Measurements from ENCODE around the gene CBL. TPM values are rescaled to one million over a fixed set of nuclear protein-coding genes. Genes with fewer than 3 reads are reported as not detected.
A peak's percentile ranks its signal among the peaks of the same experiment; 100 is the strongest.

Gene CBL
- total RNA-seq, 1 experiment from 2014 or later: 12.0 TPM

- no peak for DNase-seq (ENCODE audit: low read depth)
Observed at GRCh38 chr11:119344291-119345010, 138.3 kb downstream of the CBL start.

GRCh38 chr11:119345685-119346084, 139.5 kb downstream of the CBL start:
- no peak for DNase-seq (ENCODE audit: low read depth)

GRCh38 chr11:119346605-119347004, 140.5 kb downstream of the CBL start, which contains the start of gene MFRP:
MFRP (minus strand) TSS chr11:119346705; CDS start chr11:119346513, 192 bp downstream.
- DNase-seq (ENCODE audit: low read depth): no peak

- no peak for DNase-seq (ENCODE audit: low read depth)
Observed at GRCh38 chr11:119347242-119347641, 141.1 kb downstream of the CBL start.

- no peak for DNase-seq (ENCODE audit: low read depth)
Observed at GRCh38 chr11:119347940-119348605, 141.9 kb downstream of the CBL start.

- no peak for DNase-seq (ENCODE audit: low read depth)
Observed at GRCh38 chr11:119350302-119350701, 144.2 kb downstream of the CBL start.

- DNase-seq (ENCODE audit: low read depth): no peak
Observed at GRCh38 chr11:119351232-119351631, 145.1 kb downstream of the CBL start.

- DNase-seq (ENCODE audit: low read depth): peak; percentile 39
Observed at GRCh38 chr11:119352857-119353260, 146.7 kb downstream of the CBL start.

GRCh38 chr11:119355091-119355843, 149.1 kb downstream of the CBL start:
- no peak for DNase-seq (ENCODE audit: low read depth)

- DNase-seq (ENCODE audit: low read depth): no peak
Observed at GRCh38 chr11:119356349-119357031, 150.4 kb downstream of the CBL start.

GRCh38 chr11:119357074-119357473, 150.9 kb downstream of the CBL start:
- DNase-seq (ENCODE audit: low read depth): no peak

Small RNA genes within 50 kb of the gene (small RNA-seq; reads per million reads assigned to genes)
- not detected for gene RF01225
- gene RNU6-262P: not detected

Other genes starting within 250 kb of the CBL start
- not detected in 2 replicates for gene FOXR1, start 234.6 kb upstream of the CBL start, total RNA-seq (2014; rRNA removed; shearing (Covaris generic))
- gene CENATAC, start 208.2 kb upstream of the CBL start, total RNA-seq (2014; rRNA removed; shearing (Covaris generic)): 12.4 and 14.1 TPM in 2 replicates
- 778 and 1,119 TPM in 2 replicates for gene RPS25, start 188.0 kb upstream of the CBL start, total RNA-seq (2014; rRNA removed; shearing (Covaris generic))
- 154 and 181 TPM in 2 replicates for gene TRAPPC4, start 187.6 kb upstream of the CBL start, total RNA-seq (2014; rRNA removed; shearing (Covaris generic))
- 26.6 and 32.1 TPM in 2 replicates for gene SLC37A4, start 175.5 kb upstream of the CBL start, total RNA-seq (2014; rRNA removed; shearing (Covaris generic))
- 123 and 139 TPM in 2 replicates for gene HYOU1, start 149.1 kb upstream of the CBL start, total RNA-seq (2014; rRNA removed; shearing (Covaris generic))
- 24.9 and 29.0 TPM in 2 replicates for gene VPS11, start 138.5 kb upstream of the CBL start, total RNA-seq (2014; rRNA removed; shearing (Covaris generic))
- 6.1 and 9.3 TPM in 2 replicates for gene HMBS, start 121.5 kb upstream of the CBL start, total RNA-seq (2014; rRNA removed; shearing (Covaris generic))
- gene DPAGT1, start 104.5 kb upstream of the CBL start, total RNA-seq (2014; rRNA removed; shearing (Covaris generic)): 35.0 and 46.0 TPM in 2 replicates
- gene C2CD2L, start 99.0 kb upstream of the CBL start, total RNA-seq (2014; rRNA removed; shearing (Covaris generic)): 17.2 and 17.8 TPM in 2 replicates
- gene HINFP, start 84.8 kb upstream of the CBL start, total RNA-seq (2014; rRNA removed; shearing (Covaris generic)): 17.9 and 18.2 TPM in 2 replicates
- gene ABCG4, start 57.3 kb upstream of the CBL start, total RNA-seq (2014; rRNA removed; shearing (Covaris generic)): not detected in 2 replicates
- gene NLRX1, start 37.6 kb upstream of the CBL start, total RNA-seq (2014; rRNA removed; shearing (Covaris generic)): 11.0 and 11.3 TPM in 2 replicates
- gene NHERF4, start 20.9 kb upstream of the CBL start, total RNA-seq (2014; rRNA removed; shearing (Covaris generic)): not detected in 2 replicates
- gene MCAM, start 110.8 kb downstream of the CBL start, total RNA-seq (2014; rRNA removed; shearing (Covaris generic)): 365 and 377 TPM in 2 replicates
- gene RNF26, start 128.2 kb downstream of the CBL start, total RNA-seq (2014; rRNA removed; shearing (Covaris generic)): 7.6 and 12.1 TPM in 2 replicates
- gene C1QTNF5, start 134.5 kb downstream of the CBL start, total RNA-seq (2014; rRNA removed; shearing (Covaris generic)): 0.96 and 1.8 TPM in 2 replicates
- not detected in 2 replicates for gene MFRP, start 140.4 kb downstream of the CBL start, total RNA-seq (2014; rRNA removed; shearing (Covaris generic))
- 0.20 and 1.0 TPM in 2 replicates for gene USP2, start 175.4 kb downstream of the CBL start, total RNA-seq (2014; rRNA removed; shearing (Covaris generic))
- 0.20 TPM in 1 of 2 replicates, not detected in the other for gene THY1, start 216.8 kb downstream of the CBL start, total RNA-seq (2014; rRNA removed; shearing (Covaris generic))